CMK (cell line): ENCODE results near the gene EPB41L1.

Source experiments
- DNase-seq: peaks from one replicate; pipeline ENCODE4 v3.0.0-alpha.2; 2010; ENCODE audit warnings: low read depth

EPB41L1 gene

DNA sequence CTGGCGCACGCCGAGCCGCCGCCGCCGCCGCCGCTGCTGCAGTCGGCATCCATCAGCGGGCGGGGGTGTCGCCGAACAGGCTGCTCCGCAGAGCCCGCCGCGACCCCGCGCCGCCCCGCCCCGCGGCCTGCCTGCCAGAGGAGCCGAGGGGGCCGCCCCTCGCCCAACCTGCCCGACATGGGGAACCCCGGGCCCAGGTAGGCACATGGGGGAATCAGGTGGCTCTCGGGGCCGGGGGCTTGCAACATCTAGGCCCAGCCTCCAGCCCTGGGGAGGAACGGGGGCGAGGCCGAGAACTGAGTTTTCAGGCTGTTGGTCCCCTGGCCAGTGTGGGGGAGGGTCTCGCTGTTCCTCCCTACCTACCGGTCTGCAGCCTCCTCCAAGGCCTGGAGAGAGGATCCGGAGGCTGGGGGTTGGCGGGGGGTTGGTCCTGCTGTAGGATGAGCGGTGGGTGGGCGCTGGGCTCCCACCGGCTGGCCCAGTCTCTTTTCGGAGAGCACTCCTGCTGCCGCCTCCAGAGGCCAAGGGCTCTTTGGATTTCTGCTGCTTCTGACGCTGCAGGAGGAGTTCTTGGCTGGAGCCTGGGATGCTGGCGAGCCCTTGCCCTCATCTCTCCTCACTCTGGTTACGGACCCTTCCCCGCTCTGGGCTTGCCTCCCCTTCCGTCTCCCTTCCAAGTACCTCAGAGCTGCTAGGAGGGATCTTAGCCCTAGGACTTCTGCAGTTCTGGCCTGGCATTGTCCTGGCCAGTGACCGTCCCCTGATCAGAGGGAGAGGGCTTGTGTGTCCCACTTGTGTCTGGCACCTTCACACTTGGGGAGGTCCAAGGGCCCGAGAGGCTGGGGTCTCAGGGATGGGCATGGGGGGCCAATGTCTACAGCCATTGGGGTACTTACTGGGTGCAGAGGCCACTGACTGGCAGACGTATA lies at the start of gene EPB41L1:
EPB41L1 (plus strand) TSS at position 41 of the 929 bp plus-strand sequence. CDS start 19,038 bp downstream, outside the sequence.
- no peak for DNase-seq

DNA sequence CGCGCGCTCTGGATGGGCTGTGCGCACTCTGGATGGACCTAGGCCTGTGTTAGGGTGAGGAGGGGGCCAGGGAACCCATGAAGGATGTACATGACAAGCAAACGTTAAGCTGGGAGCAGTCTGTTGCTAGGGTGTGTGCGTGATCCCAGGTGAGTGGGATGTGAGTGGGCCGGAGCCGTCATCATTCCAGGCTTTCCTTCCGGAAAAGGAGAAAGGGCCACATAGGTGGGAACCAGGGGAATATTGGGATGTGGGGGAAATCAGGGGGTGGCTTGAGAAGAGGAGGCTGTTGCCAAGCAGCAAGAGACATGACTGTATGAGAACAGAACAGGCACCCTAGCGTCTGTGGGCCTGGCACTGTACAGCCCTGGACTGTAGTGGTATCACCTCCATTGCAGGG lies 49.7 kb upstream of the EPB41L1 start:
- no peak for DNase-seq

GRCh38 chr20:36105711-36106226 lies 48.8 kb upstream of the EPB41L1 start:
- DNase-seq = no peak

GRCh38 chr20:36106606-36107005 lies 47.9 kb upstream of the EPB41L1 start:
- no peak for DNase-seq

GRCh38 chr20:36107881-36108280 lies 46.7 kb upstream of the EPB41L1 start:
- no peak for DNase-seq

DNA sequence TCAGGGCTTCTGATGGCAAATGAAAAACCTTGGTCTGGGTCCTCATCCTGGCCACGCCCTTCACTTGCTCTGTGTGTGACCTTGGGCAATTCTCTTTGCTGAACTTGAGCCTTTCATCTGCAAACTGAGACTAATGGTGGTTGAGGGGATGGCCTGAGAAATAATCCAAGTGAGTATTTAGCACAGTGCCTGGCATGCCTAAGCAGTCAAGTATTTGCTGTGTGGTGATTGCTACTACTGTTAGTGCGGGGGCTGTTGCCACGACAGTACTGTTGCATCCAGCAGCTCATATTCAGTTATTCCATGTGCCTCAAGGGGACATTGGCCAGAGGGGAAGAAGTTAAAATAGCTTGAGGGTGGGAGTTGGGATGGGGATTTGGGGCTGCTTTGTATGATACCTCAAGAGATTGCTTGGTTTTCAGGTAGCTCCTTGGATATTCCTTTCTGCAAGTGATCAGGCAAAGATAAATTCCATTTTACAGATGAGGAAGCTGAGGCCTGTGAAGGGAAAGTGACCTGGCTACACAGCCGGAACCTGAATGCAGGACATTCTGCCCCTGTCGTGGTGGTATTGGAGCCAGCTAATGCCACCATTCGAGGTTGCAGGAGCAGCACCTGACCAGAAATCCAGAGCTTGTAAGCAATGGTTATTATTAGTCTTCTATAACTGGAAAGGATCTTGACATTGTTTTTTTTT lies 45.1 kb upstream of the EPB41L1 start:
- DNase-seq = no peak

DNA sequence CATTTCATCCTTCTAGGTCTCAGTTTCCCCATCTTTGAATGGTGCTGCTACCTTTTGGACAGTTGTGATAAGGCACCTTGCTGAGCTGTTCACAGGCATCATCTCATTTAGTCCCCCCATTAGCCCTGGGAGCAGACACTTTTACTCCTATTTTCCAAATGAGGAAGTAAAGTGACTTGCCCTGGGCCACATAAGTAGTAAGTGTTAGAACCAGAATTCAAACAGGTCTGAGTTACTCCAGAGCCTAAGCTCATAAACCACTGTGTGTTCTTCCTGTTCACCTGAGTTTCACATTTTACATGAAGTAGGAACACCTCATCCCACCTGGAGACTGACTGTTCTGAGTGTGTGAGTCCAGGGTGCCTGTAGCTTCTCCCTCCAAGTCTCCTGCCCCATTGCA lies 43.5 kb upstream of the EPB41L1 start:
- no peak for DNase-seq

DNA sequence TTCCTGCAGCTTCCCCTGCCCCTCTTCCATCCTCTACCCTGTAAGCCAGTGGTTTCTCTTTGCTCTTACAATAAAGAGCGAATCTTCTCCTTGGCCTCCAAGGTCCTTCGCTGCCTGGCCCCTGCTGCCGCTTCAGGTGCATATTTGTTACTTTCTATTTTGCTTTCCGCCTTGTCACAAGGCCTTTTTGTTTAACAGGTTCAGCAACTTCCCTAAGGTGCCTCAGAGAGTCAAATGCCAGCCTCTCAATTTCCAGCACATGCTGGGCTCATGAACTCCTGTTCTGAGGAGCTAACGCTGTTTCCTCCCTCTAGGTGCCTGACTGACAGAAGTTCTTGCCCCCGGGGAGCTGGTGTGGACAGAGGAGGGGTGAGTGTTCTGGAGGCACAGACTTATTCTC lies 42.4 kb upstream of the EPB41L1 start:
- DNase-seq = no peak

DNA sequence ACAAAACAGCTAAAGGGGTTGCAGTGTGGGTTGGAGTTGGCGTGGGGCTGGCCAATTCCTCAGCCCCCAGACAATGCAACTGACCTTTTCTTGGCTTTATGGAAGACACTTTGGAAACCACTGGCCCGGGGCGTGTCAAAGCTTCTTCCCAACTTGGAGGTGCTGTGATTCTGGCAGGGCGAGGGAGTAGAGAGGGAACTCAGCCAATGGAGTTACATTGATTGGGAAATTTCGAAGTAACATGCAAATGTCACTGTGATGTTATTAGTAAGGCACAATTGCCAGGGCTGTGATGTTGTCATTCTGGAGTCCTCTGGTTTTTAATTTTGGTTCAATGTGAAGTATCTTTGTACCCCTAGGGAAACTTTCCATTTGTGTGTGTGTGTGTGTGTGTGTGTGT lies 41.5 kb upstream of the EPB41L1 start:
- no peak for DNase-seq

- DNase-seq = no peak
Measured at GRCh38 chr20:36113566-36114250, 40.8 kb upstream of the EPB41L1 start.

DNA sequence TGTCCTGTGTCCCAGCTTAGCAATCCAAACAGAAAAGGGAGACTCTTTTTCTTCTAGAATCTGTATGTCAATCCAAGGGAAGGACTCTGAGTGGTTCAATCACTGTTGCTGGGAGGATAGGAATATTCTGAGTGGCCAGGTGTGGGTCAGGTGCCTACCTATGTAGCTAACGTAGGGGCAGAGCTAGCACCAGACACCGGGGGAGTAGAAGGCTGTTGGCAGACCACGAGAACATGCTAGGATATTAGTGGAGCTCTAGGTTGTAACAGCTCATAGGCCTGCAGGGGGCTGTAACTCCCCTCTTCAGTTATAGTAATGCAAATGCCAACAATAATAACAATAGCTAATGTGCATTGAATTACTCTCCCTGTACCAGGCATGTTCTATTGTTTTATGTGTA lies 39.8 kb upstream of the EPB41L1 start:
- no peak for DNase-seq

GRCh38 chr20:36115925-36116324 lies 38.6 kb upstream of the EPB41L1 start:
- no peak for DNase-seq

DNA sequence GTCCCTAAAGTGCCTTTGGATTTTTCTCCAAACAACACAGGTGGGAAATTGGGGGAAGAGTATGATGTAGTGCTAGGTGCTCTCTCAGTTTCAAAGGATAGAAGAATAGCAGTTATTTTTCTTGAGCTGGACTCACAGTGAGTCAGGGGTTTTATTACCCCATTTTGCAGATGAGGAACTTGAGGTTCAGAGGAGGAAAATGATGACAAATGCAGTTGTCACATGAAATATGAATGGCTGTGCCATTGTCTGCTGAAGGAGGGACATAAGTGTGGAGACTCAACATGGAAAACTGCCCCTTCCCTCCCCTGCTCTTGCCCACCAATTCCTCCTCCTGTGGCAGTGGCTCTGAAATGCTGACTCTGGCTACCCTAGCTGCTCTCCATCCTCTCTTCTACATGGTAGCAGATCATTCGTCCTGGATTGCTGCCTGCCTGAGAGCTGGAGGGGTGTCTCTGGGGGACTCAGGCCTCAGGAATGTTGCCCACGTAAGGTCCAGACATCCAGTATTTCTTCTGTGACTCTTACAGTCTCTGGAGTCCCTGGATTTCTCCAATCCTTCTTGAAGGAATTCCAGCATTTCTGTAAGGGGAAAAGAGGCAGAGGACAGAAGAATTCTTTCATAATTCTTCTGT lies 37.6 kb upstream of the EPB41L1 start:
- no peak for DNase-seq

DNA sequence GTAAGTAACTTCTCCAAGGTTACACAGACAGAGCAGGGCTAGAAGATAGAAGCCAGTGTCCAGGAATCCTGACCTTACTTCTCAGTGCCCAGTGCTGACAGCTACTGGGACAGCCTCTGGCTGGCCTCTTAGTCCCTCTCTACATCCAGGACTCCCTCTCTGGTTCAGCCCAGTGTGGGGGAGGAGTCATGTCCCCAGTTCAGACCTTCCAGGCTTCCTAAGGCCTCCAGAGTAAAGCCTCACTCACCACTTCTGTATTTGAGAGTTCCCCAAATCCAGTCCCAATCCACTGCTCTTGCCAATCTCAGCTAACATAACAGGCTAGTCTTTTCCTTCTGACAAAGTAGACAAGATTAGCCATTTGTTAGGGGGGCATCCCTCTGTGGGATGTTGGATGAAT lies 36.9 kb upstream of the EPB41L1 start:
- DNase-seq = no peak

DNA sequence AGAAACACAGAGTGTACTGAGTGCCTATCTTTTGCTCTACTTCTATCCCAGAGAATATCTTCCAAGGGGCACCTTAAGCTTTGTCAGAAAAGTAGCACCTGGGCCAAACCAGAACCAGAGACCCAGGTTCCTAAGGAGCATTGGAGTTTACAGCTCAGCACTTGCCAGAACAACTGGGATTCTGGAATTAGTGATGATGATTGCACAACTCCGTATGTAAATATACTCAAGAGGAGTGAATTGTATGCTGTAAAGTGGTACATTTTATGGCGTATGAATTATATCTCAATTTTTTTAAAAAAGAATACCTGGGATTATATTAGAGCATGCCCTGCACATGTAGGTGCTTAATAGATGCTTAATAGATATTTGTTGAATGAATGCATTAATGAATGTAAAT lies 36.2 kb upstream of the EPB41L1 start:
- no peak for DNase-seq

GRCh38 chr20:36119537-36119936 lies 35.0 kb upstream of the EPB41L1 start:
- no peak for DNase-seq

DNA sequence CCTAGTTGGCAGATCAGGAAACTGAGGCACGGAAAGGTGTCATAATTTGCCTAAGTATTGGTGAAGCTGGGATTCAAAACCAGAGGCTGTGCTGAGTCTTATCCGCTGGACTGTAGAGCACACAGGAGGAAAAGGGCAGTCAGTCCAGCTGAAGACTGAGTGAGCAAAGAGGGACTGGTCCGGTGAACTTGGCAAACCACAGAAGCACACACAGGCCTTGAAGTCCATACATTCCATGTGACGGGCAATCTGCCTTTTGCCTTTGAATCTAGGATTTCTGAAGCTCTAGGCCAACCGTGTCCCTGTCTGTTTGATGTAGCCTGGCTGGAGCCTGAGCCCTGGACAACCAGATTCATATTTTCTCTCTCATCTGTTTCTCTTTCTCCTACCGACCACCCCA lies 34.3 kb upstream of the EPB41L1 start:
- no peak for DNase-seq

DNA sequence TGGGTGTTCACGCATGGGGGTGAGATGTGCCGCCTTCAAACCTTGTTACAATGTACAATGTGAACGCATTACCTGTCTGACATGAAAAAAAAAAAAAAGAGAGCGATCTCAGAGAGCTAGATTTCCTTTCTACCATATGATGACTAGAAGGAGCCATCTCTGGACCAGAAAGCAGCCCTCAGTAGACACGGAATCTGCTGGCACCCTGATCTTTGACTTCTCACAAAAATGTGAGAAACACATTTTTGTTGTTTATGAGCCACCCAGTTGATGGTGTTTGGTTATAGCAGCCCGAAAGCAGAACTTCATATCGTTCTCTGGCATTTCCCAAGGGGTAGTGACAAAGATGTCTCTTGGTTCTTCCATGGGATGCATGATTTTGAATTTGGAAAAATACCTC lies 33.5 kb upstream of the EPB41L1 start:
- DNase-seq = no peak

- no peak for DNase-seq
Measured at GRCh38 chr20:36121981-36122930, 32.3 kb upstream of the EPB41L1 start.

- DNase-seq = no peak
Measured at GRCh38 chr20:36122931-36123288, 31.6 kb upstream of the EPB41L1 start.

- no peak for DNase-seq
Measured at GRCh38 chr20:36125097-36125496, 29.4 kb upstream of the EPB41L1 start.
